ENCODE results near the gene SCT. TPM values are rescaled to one million over a fixed set of nuclear protein-coding genes. Genes with fewer than 3 reads are reported as not detected.

Gene SCT
- total RNA-seq, 1 experiment from 2014 or later: not detected

Other genes with a start within 250 kb of the SCT start
- 1.1 and 7.9 TPM in 2 replicates for gene PKP3, start 233.0 kb downstream of the SCT start, total RNA-seq (2014; rRNA removed; shearing (Covaris generic))
- 20.6 and 31.9 TPM in 2 replicates for gene SIGIRR, start 212.2 kb downstream of the SCT start, total RNA-seq (2014; rRNA removed; shearing (Covaris generic))
- gene ANO9, start 185.2 kb downstream of the SCT start, total RNA-seq (2014; rRNA removed; shearing (Covaris generic)): 0.31 and 0.98 TPM in 2 replicates
- gene PTDSS2, start 176.9 kb downstream of the SCT start, total RNA-seq (2014; rRNA removed; shearing (Covaris generic)): 78.1 and 84.1 TPM in 2 replicates
- gene RNH1, start 119.9 kb downstream of the SCT start, total RNA-seq (2014; rRNA removed; shearing (Covaris generic)): 164 and 168 TPM in 2 replicates
- 51.7 and 60.1 TPM in 2 replicates for gene HRAS, start 91.6 kb downstream of the SCT start, total RNA-seq (2014; rRNA removed; shearing (Covaris generic))
- gene LRRC56, start 89.7 kb downstream of the SCT start, total RNA-seq (2014; rRNA removed; shearing (Covaris generic)): 0.03 and 1.0 TPM in 2 replicates
- gene LMNTD2, start 66.4 kb downstream of the SCT start, total RNA-seq (2014; rRNA removed; shearing (Covaris generic)): 2.0 and 2.1 TPM in 2 replicates
- 43.1 and 107 TPM in 2 replicates for gene RASSF7, start 66.2 kb downstream of the SCT start, total RNA-seq (2014; rRNA removed; shearing (Covaris generic))
- gene PHRF1, start 50.7 kb downstream of the SCT start, total RNA-seq (2014; rRNA removed; shearing (Covaris generic)): 34.8 and 39.3 TPM in 2 replicates
- gene IRF7, start 11.2 kb downstream of the SCT start, total RNA-seq (2014; rRNA removed; shearing (Covaris generic)): 1.1 and 3.6 TPM in 2 replicates
- not detected in 2 replicates for gene CDHR5, start 2.2 kb downstream of the SCT start, total RNA-seq (2014; rRNA removed; shearing (Covaris generic))
- gene DRD4, start 10.1 kb upstream of the SCT start, total RNA-seq (2014; rRNA removed; shearing (Covaris generic)): not detected in 2 replicates
- 70.5 and 73.2 TPM in 2 replicates for gene DEAF1, start 68.0 kb upstream of the SCT start, total RNA-seq (2014; rRNA removed; shearing (Covaris generic))
- gene TMEM80, start 68.6 kb upstream of the SCT start, total RNA-seq (2014; rRNA removed; shearing (Covaris generic)): 14.8 and 19.8 TPM in 2 replicates
- 18.2 and 27.9 TPM in 2 replicates for gene EPS8L2, start 79.0 kb upstream of the SCT start, total RNA-seq (2014; rRNA removed; shearing (Covaris generic))
- 201 and 229 TPM in 2 replicates for gene TALDO1, start 120.3 kb upstream of the SCT start, total RNA-seq (2014; rRNA removed; shearing (Covaris generic))
- gene GATD1, start 150.3 kb upstream of the SCT start, total RNA-seq (2014; rRNA removed; shearing (Covaris generic)): 56.6 and 63.4 TPM in 2 replicates
- gene CEND1, start 162.9 kb upstream of the SCT start, total RNA-seq (2014; rRNA removed; shearing (Covaris generic)): 0.74 and 0.95 TPM in 2 replicates
- gene SLC25A22, start 171.1 kb upstream of the SCT start, total RNA-seq (2014; rRNA removed; shearing (Covaris generic)): 48.2 and 76.5 TPM in 2 replicates
- gene PIDD1, start 178.1 kb upstream of the SCT start, total RNA-seq (2014; rRNA removed; shearing (Covaris generic)): 25.5 and 29.5 TPM in 2 replicates
- 411 and 422 TPM in 2 replicates for gene RPLP2, start 182.8 kb upstream of the SCT start, total RNA-seq (2014; rRNA removed; shearing (Covaris generic))
- gene PNPLA2, start 191.7 kb upstream of the SCT start, total RNA-seq (2014; rRNA removed; shearing (Covaris generic)): 8.2 and 10.3 TPM in 2 replicates
- 28.3 and 47.8 TPM in 2 replicates for gene CRACR2B, start 200.7 kb upstream of the SCT start, total RNA-seq (2014; rRNA removed; shearing (Covaris generic))
- gene CD151, start 205.8 kb upstream of the SCT start, total RNA-seq (2014; rRNA removed; shearing (Covaris generic)): 179 and 226 TPM in 2 replicates
- gene POLR2L, start 215.3 kb upstream of the SCT start, total RNA-seq (2014; rRNA removed; shearing (Covaris generic)): 139 and 191 TPM in 2 replicates
- 182 and 224 TPM in 2 replicates for gene TSPAN4, start 215.7 kb upstream of the SCT start, total RNA-seq (2014; rRNA removed; shearing (Covaris generic))

Measured in G401 (cell line).